A673 (cell line): Measurements from ENCODE around the gene GPC1. TPM values are rescaled to one million over a fixed set of nuclear protein-coding genes. Genes with fewer than 3 reads are reported as not detected.

Experiments used
- BruUV-seq: library from RNA; stranded (reverse); fragments of 400-500 nt; replicated peaks from 2 replicates; lab custom pipeline; 2021; lab: Mats Ljungman, UMichigan
- CTCF ChIA-PET: fragments of 300-600 bp; sonication (Branson Sonifier 250); formaldehyde crosslinking; loops from one replicate; lab custom pipeline; 2022; ENCODE audit warnings: antibody characterized with exemption; lab: Charles Lee
- POLR2A ChIA-PET: fragments of 300-600 bp; sonication (Branson Sonifier 250); formaldehyde crosslinking; loops from one replicate; lab custom pipeline; 2022; ENCODE audit warnings: antibody characterized with exemption; ENCODE audit not compliant: low non-redundant PET; lab: Charles Lee
- DNase-seq: peaks from one replicate; pipeline ENCODE4 v3.0.0-alpha.2; 2015; ENCODE audit warnings: low spot score
- H3K27ac ChIP-seq: fragments of 200-600 bp; sonication (generic); 2 replicates; pipeline ENCODE4 v1.5.1; 2016; ENCODE audit warnings: mixed run types, low read depth, mild to moderate bottlenecking, mixed read lengths, antibody characterized with exemption, low read length; ENCODE audit not compliant: poor library complexity, severe bottlenecking
- H3K27me3 ChIP-seq: fragments of 200-600 bp; sonication (generic); replicated peaks from 2 replicates; pipeline ENCODE4 v1.6.1; 2017; ENCODE audit warnings: mixed run types, low read depth, mild to moderate bottlenecking, mixed read lengths, antibody characterized with exemption, low read length; ENCODE audit not compliant: insufficient read depth, poor library complexity
- H3K36me3 ChIP-seq: fragments of 200-600 bp; sonication (generic); 2 replicates; pipeline ENCODE4 v1.6.1; 2016; ENCODE audit warnings: mixed run types, mild to moderate bottlenecking, mixed read lengths, antibody characterized with exemption, low read length; ENCODE audit not compliant: insufficient read depth, poor library complexity, severe bottlenecking
- H3K4me1 ChIP-seq: fragments of 200-600 bp; sonication (generic); 2 replicates; pipeline ENCODE4 v1.6.1; 2017; ENCODE audit warnings: mixed run types, mild to moderate bottlenecking, mixed read lengths, antibody characterized with exemption, low read length; ENCODE audit not compliant: insufficient read depth, poor library complexity, severe bottlenecking
- H3K4me3 ChIP-seq: fragments of 200-600 bp; sonication (generic); 2 replicates; pipeline ENCODE4 v1.5.1; 2016; ENCODE audit warnings: low read depth, mixed run types, mild to moderate bottlenecking, mixed read lengths, low read length; ENCODE audit not compliant: poor library complexity, severe bottlenecking
- H3K9me3 ChIP-seq: fragments of 200-600 bp; sonication (generic); 2 replicates; pipeline ENCODE4 v1.6.1; 2016; ENCODE audit warnings: mixed run types, low read depth, mild to moderate bottlenecking, mixed read lengths, antibody characterized with exemption, low read length; ENCODE audit not compliant: poor library complexity, severe bottlenecking
- CTCF ChIP-seq: fragments of 300-800, 200-600 bp; sonication (generic); conservative IDR thresholded peaks from 2 replicates; pipeline ENCODE4 v1.5.1; 2017; ENCODE audit warnings: low read depth, mild to moderate bottlenecking, antibody characterized with exemption, low read length, moderate library complexity, mixed read lengths
- EZH2 ChIP-seq: fragments of 200-600 bp; sonication (generic); IDR thresholded peaks from 2 replicates; pipeline ENCODE4 v1.6.1; 2017; ENCODE audit warnings: borderline replicate concordance, low read depth, mild to moderate bottlenecking, mixed read lengths, antibody characterized with exemption, low read length; ENCODE audit not compliant: poor library complexity, severe bottlenecking
- intact Hi-C: fragments of 100-400 bp; cut with micrococcal nuclease; formaldehyde crosslinking; loops from one replicate; pipeline ENCODE4 v1.10.0; 2022; ENCODE audit not compliant: unreplicated experiment
- total RNA-seq: library from RNA; stranded (reverse); gene quantifications from 2 replicates; pipeline ENCODE4 v1.2.3, GENCODE V29; 2021

GPC1 gene
- total RNA-seq, 1 experiment from 2014 or later: 21.2 TPM

GRCh38 chr2:240465268-240465764, 29.9 kb downstream of the GPC1 start:
- no TSS peak for BruUV-seq
- ChIA-PET POLR2A (interaction anchor here (0.7 kb wide), 1 partner anchor 264 kb away, joined by 5 read pairs; no protein-coding TSS in a partner anchor), CTCF (no interaction called here)
- intact Hi-C loops: no loop called here
- Histone ChIP-seq H3K9me3 (no peaks in the 10 kb centered on the region), H3K4me3 (no peak overlapping the region), H3K36me3 (no peaks in the 10 kb centered on the region), H3K27ac (no peak overlapping the region), H3K4me1 (no peaks in the 10 kb centered on the region), H3K27me3 (no peaks in the 10 kb centered on the region)
- TF ChIP-seq CTCF: no peak
- TF ChIP-seq EZH2: no peak
- no peak for DNase-seq

GRCh38 chr2:240465765-240466578, 30.5 kb downstream of the GPC1 start:
- CTCF ChIA-PET: no interaction called here

GRCh38 chr2:240466579-240467148, 31.2 kb downstream of the GPC1 start:
- Histone ChIP-seq H3K4me3 (no peak overlapping the region), H3K4me1 (no peaks in the 10 kb centered on the region), H3K27ac (no peak overlapping the region), H3K36me3 (no peaks in the 10 kb centered on the region), H3K27me3 (no peaks in the 10 kb centered on the region), H3K9me3 (no peaks in the 10 kb centered on the region)
- ChIA-PET CTCF (no interaction called here), POLR2A (no interaction called here)
- no peak for TF ChIP-seq CTCF
- TF ChIP-seq EZH2: no peak
- BruUV-seq: no TSS peak
- intact Hi-C loops: no loop called here
- no peak for DNase-seq

More at GRCh38 chr2:240465765-240466578, 30.5 kb downstream of the GPC1 start:
- Histone ChIP-seq H3K27ac (no peak overlapping the region), H3K9me3 (no peaks in the 10 kb centered on the region), H3K36me3 (no peaks in the 10 kb centered on the region), H3K27me3 (no peaks in the 10 kb centered on the region), H3K4me1 (no peaks in the 10 kb centered on the region), H3K4me3 (no peak overlapping the region)
- TF ChIP-seq CTCF: no peak
- TF ChIP-seq EZH2: no peak
- intact Hi-C loops: no loop called here
- POLR2A ChIA-PET: no interaction called here
- no peak for DNase-seq
- BruUV-seq: no TSS peak
